NCI-H1930 (cell line): ENCODE measurements around the gene FKBP1A.
A peak's percentile ranks its signal among the peaks of the same experiment; 100 is the strongest.

Experiments used
- DNase-seq, 2 experiments: peaks; one replicate each; lab custom pipeline; 2025; lab: John Stamatoyannopoulos, UW

FKBP1A gene

GRCh38 chr20:1331801-1332453 is 60.9 kb downstream of the FKBP1A start:
- no peak for DNase-seq

DNA sequence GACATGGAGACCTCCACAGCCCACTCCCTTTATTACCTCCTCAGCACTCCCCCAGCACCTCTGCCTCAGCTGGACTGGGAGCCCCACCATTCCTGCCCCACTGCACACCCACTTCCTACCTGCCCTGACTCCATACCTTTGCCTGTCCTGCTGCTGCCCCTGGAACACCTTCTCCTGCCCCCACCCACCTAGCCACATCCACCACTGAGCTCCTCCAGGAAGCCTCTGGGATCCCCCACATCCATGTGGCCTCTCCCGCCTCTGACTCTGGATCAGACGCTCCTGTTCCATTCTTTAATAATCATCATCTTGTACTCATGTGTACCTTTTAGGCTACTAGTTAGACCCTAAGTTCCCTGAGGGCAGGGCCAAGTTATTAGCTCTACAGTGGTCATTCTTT is 61.8 kb downstream of the FKBP1A start:
- DNase-seq = no peak

- DNase-seq = no peak
Observed at GRCh38 chr20:1330075-1330830, 62.6 kb downstream of the FKBP1A start.

DNA sequence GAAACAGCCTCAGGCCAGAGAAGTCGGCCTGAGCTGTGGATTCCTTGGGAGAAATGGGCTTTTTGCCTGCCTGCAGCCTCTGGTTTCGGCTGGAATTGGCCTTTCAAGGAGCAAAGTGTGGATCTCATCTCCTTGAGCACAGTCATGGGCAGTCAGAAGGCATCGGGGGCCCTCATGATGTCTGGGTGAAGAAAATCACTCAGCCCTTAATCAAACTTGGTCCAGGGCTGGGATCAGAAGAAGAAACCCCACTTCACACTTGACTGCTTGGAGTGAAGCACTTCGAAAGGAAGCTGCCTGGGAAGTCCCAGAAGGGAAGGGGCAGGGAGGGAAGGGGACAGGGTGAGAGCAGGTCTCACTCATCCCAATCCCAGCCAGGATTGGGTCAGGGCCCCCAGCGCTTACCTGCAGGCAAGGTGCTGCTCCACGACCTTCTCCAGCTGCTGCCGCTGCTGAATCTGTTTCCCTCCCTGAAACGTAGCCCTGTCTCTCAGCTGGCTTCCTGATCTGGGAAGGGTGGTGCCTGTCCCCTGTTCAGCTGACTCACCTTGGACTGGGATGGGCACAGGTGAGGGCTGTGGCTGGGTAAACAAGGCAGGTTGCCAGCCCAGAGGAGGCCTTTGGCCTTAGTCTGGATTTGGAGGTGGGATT is 64.0 kb downstream of the FKBP1A start, which contains the start of gene SDCBP2:
TSS of gene SDCBP2 (minus strand) at position 460 of the 651 bp plus-strand sequence. CDS start 8,723 bp downstream, outside the sequence.
- no peak for DNase-seq

- no peak for DNase-seq
Observed at GRCh38 chr20:1327827-1328679, 64.8 kb downstream of the FKBP1A start.

DNA sequence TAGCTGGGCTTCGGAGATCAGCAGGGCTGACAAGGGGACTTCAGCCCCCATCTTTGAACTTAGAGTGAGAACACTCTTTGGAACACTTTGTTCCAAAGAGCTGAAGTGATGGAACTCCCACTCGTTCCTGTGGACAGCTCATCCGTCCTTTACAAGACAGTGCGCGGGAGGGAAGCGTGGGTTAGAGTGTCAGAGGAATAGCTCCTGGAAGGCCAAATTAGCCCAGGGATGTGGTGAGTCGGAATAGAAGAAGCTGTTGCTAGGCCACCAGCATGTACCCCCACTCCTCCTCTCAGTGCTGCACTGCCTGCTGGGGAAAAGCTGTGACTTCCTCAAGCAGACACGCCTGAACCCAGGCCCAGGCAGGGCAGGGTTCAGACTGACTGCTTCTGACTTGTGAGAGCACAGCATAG is 65.6 kb downstream of the FKBP1A start:
- DNase-seq = no peak

GRCh38 chr20:1326031-1326930 is 66.6 kb downstream of the FKBP1A start:
- DNase-seq = no peak

DNA sequence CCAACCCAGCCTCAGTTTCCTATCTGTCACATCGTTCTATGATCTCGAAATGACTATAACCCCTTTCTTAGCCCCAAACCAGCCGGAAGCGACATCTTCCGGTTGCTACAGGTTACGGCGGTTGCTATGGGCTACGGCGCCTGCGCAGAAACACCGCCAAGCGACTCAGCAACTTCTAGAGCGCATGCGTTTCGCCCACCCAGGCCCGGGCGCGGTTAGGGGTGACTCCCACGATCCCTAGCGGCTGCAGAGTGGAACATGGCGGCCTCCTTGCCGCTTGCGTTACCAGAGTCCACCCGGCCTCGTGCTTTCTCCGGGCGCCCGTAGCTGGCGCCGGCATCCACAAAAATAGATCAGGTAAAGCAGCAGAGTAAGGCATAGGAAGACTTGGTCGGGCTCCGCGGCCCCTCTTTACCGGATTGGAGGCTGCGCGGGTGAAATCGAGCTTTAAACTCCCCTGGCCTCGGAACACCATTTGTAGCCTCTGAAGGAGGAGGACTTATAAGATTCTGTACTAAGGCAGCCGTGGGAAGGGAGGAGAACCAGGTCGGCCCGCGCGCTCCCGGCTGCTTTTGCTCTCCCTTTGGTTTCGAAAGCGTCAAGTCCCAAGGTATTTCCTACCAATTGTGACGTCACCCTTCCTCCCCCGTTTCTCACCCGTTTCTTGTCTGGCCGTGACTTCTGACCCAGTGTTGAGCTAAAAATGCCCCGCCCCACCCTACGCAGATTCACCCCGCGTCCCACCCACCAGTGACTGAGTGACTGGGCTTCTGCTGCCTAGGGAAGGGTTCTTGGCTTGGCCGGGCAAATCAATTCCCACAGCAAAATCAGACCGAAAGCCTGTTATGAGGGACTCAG is 67.5 kb downstream of the FKBP1A start:
- DNase-seq = peak; percentile 93 to 95

DNA sequence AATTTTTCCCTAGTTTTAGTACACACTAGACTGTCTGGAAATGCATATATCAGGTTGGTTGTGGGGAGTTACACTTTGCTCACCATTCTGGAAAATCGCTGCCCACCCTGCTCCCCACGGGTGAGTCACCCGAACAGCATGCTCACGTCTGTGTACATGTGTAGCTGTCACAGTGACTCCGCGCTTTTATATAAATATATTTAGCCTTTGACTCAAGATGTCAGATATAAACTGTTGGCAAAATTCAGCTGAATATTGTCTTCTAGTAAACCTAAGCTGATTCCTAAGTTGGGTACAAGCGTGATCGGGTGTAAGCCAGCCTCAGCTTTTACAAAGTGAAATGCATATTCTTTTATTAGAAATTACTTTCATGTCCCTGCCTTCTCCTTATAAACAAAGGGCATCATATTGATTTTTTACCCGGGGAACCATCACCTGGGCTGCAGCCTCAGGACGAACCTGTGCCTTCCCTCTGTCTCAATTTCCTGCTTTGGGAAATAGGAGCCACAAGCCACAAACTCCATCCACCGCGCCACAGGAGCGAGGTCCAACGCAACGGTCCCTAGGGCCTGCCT is 68.2 kb downstream of the FKBP1A start:
- no peak for DNase-seq

- DNase-seq = no peak
Observed at GRCh38 chr20:1323830-1324597, 68.8 kb downstream of the FKBP1A start.

DNA sequence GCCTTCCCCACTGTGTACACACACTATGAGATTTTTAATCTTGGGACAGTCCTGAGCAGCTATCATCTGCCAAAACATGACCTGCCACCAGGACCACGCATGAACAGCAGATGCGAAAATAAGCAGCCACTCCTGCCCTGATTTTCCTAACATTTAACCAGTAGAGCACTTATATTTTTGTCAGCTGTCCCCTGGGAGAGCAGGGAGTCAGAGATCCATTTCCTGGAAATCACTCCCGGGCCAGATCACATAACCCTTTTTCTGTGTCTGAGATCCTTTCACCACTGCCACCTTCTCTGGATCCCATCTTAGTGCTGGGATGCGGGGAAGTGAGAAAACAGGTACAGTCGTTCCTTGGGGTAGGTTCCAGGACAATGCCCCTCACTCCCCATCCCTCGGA is 69.6 kb downstream of the FKBP1A start:
- DNase-seq = no peak

GRCh38 chr20:1322511-1323245 is 70.2 kb downstream of the FKBP1A start:
- no peak for DNase-seq

DNA sequence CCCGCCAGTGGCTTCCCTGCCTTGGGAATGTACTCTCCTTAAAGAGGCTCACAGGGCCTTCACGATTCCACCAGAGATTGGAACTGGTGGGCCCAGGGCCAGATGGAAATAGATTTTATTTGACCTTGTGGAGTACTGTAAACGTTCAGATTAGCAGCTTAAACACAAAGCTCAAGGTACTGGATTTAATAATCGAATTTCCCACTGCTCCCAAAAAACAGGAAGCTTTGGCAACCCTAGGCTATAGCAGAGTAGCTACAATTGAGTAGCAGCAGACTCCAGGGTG is 71.3 kb downstream of the FKBP1A start:
- no peak for DNase-seq

- no peak for DNase-seq
Observed at GRCh38 chr20:1320902-1321653, 71.8 kb downstream of the FKBP1A start.

GRCh38 chr20:1320016-1320415 is 72.8 kb downstream of the FKBP1A start:
- no peak for DNase-seq

GRCh38 chr20:1319462-1319861 is 73.4 kb downstream of the FKBP1A start:
- DNase-seq = no peak

DNA sequence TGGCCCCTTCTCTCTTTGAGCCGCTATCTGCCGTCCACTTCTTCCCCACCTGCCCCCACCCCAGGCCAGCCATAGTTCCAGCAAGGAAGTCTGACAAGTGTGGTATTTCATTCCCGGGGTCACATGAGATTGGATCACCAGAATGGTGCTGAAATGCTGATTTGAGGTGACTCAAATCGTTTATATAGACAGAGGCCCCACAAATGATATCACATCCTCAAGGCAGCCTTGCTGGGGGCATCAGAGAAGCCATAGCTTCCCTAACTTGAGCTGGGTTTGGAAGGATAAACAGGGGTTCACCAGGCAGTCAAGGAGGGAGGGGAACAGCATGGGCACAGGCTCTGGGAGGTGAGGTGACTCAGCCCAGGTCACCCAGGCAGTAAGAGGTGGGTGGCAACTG is 73.8 kb downstream of the FKBP1A start:
- no peak for DNase-seq
